Fibroblast of lung (primary cell): Measurements from ENCODE around the gene RNF20. TPM values are rescaled to one million over a fixed set of nuclear protein-coding genes. Genes with fewer than 3 reads are reported as not detected.

Source experiments
- DNase-seq, 2 donors: peaks; one replicate each; pipeline versions ENCODE4 v3.0.0 to v3.0.0-alpha.2; 2010; ENCODE audit warnings: low read depth in 2 of 2
- H2AFZ ChIP-seq: 2 replicates; pipeline ENCODE4 v1.5.1; 2012; ENCODE audit warnings: low read length, control low read depth, inconsistent platforms
- H3K27ac ChIP-seq: 2 replicates; pipeline ENCODE4 v1.5.1; 2011; ENCODE audit warnings: low read length, control low read depth; ENCODE audit not compliant: insufficient read depth
- H3K27me3 ChIP-seq: 2 replicates; pipeline ENCODE4 v1.5.1; 2011; ENCODE audit warnings: mild to moderate bottlenecking, low read length; ENCODE audit not compliant: control insufficient read depth, insufficient read depth
- H3K36me3 ChIP-seq: 2 replicates; pipeline ENCODE4 v1.5.1; 2011; ENCODE audit warnings: low read length; ENCODE audit not compliant: control insufficient read depth, insufficient read depth
- H3K4me1 ChIP-seq: 2 replicates; pipeline ENCODE4 v1.5.1; 2011; ENCODE audit warnings: low read length; ENCODE audit not compliant: control insufficient read depth, insufficient read depth; ENCODE audit errors: extremely low read depth
- H3K4me2 ChIP-seq: 2 replicates; pipeline ENCODE4 v1.5.1; 2011; ENCODE audit warnings: low read length, control low read depth; ENCODE audit not compliant: insufficient read depth; ENCODE audit errors: extremely low read depth
- H3K4me3 ChIP-seq, 4 experiments: fragments of 200-600 bp in 1 of 4; sonication (generic) in 1 of 4; replicated peaks in 1 of 4; 2 replicates each; pipeline ENCODE4 v1.5.1; 2011 to 2016; ENCODE audit warnings: low read length in 4 of 4, low read depth in 3 of 4, mild to moderate bottlenecking in 3 of 4, control low read depth in 2 of 4, inconsistent platforms in 1 of 4, mixed read lengths in 1 of 4; ENCODE audit not compliant: insufficient read depth in 1 of 4; ENCODE audit errors: control extremely low read depth in 1 of 4
- H3K79me2 ChIP-seq: 2 replicates; pipeline ENCODE4 v1.5.1; 2012; ENCODE audit warnings: mild to moderate bottlenecking, low read length, inconsistent platforms; ENCODE audit not compliant: control insufficient read depth, insufficient read depth
- H3K9ac ChIP-seq: 2 replicates; pipeline ENCODE4 v1.5.1; 2011; ENCODE audit warnings: mild to moderate bottlenecking, low read length, control low read depth; ENCODE audit not compliant: insufficient read depth
- H3K9me3 ChIP-seq: 2 replicates; pipeline ENCODE4 v1.5.1; 2012; ENCODE audit warnings: low read depth, low read length; ENCODE audit not compliant: control insufficient read depth, insufficient read depth
- H4K20me1 ChIP-seq: 2 replicates; pipeline ENCODE4 v1.5.1; 2011; ENCODE audit warnings: low read length; ENCODE audit not compliant: control insufficient read depth, insufficient read depth; ENCODE audit errors: extremely low read depth
- CTCF ChIP-seq, 2 donors: IDR thresholded peaks in 1 of 2; conservative IDR thresholded peaks in 1 of 2; 1 replicate in 1 of 2; 2 replicates in 1 of 2; pipeline ENCODE4 v1.5.1; 2011 to 2012; ENCODE audit warnings: low read length in 2 of 2, control low read depth in 1 of 2, inconsistent platforms in 1 of 2, low read depth in 1 of 2, mild to moderate bottlenecking in 1 of 2
- EZH2 ChIP-seq: IDR thresholded peaks from 2 replicates; pipeline ENCODE4 v1.5.1; 2012; ENCODE audit warnings: low read length, control low read depth, mild to moderate bottlenecking; ENCODE audit errors: missing control alignments
- polyA plus RNA-seq, 2 donors: library from polyadenylated mRNA; depleted of rRNA in 1 of 2; stranded (reverse) in 1 of 2; unstranded in 1 of 2; fragments of >200 nt; gene quantifications; 2 replicates each; pipeline ENCODE4 v1.2.1, GENCODE V29; 2011 to 2012; ENCODE audit warnings: missing spikeins in 1 of 2
- total RNA-seq: library from RNA; depleted of rRNA; stranded (reverse); fragments of >200 nt; gene quantifications from 2 replicates; pipeline ENCODE4 v1.2.1, GENCODE V29; 2014

The RNF20 gene
- total and polyA plus RNA-seq, 2 donors (not counting 1 experiment from before 2014, with no cell fraction given), result 23.0 to 29.6 TPM

GRCh38 chr9:101578378-101578777 is 44.7 kb downstream of the RNF20 start:
- no peak for TF ChIP-seq CTCF (conservative IDR thresholded peaks at IDR 0.05 in 1 of 2, IDR thresholded peaks at IDR 0.05 in 1 of 2; ENCODE audit: low read depth in 1 of 2, low read length in 2 of 2)
- no peak for TF ChIP-seq EZH2
- no peak overlapping the region for H3K27ac ChIP-seq
- no peaks in the 10 kb centered on the region for H3K36me3 ChIP-seq
- no peaks in the 10 kb centered on the region for H3K9me3 ChIP-seq
- DNase-seq, result peak in 1 of 2 donors; percentile 40
- H3K79me2 ChIP-seq, result no peaks in the 10 kb centered on the region
- H4K20me1 ChIP-seq, result no peaks in the 10 kb centered on the region
- no peaks in the 10 kb centered on the region for H3K4me1 ChIP-seq
- no peak overlapping the region for H3K4me3 ChIP-seq
- H3K27me3 ChIP-seq, result no peaks in the 10 kb centered on the region
- H3K4me2 ChIP-seq, result no peak overlapping the region
- H3K9ac ChIP-seq, result no peak overlapping the region
- H2AFZ ChIP-seq, result no peak overlapping the region

GRCh38 chr9:101579711-101580545 is 46.3 kb downstream of the RNF20 start:
- Histone ChIP-seq H3K27me3 (no peaks in the 10 kb centered on the region), H3K27ac (no peak overlapping the region), H3K9me3 (no peaks in the 10 kb centered on the region), H3K9ac (no peak overlapping the region), H2AFZ (no peak overlapping the region), H3K4me3 (no peak overlapping the region), H3K4me1 (no peaks in the 10 kb centered on the region), H4K20me1 (no peaks in the 10 kb centered on the region), H3K79me2 (no peaks in the 10 kb centered on the region), H3K36me3 (no peaks in the 10 kb centered on the region), H3K4me2 (no peak overlapping the region)
- DNase-seq, result no peak
- no peak for TF ChIP-seq EZH2
- no peak for TF ChIP-seq CTCF (conservative IDR thresholded peaks at IDR 0.05 in 1 of 2, IDR thresholded peaks at IDR 0.05 in 1 of 2; ENCODE audit: low read depth in 1 of 2, low read length in 2 of 2)

GRCh38 chr9:101582553-101582952 is 48.9 kb downstream of the RNF20 start:
- no peaks in the 10 kb centered on the region for H3K9me3 ChIP-seq
- no peaks in the 10 kb centered on the region for H3K79me2 ChIP-seq
- DNase-seq, result peak; percentile 40 to 50
- H3K36me3 ChIP-seq, result no peaks in the 10 kb centered on the region
- no peaks in the 10 kb centered on the region for H4K20me1 ChIP-seq
- no peaks in the 10 kb centered on the region for H3K27me3 ChIP-seq
- H3K4me2 ChIP-seq, result no peak overlapping the region
- no peak overlapping the region for H2AFZ ChIP-seq
- H3K4me1 ChIP-seq, result no peaks in the 10 kb centered on the region
- H3K4me3 ChIP-seq, result no peak overlapping the region
- no peak overlapping the region for H3K9ac ChIP-seq
- H3K27ac ChIP-seq, result no peak overlapping the region
- TF ChIP-seq CTCF (conservative IDR thresholded peaks at IDR 0.05 in 1 of 2, IDR thresholded peaks at IDR 0.05 in 1 of 2; ENCODE audit: low read depth in 1 of 2, low read length in 2 of 2), result no peak
- no peak for TF ChIP-seq EZH2
